ENCODE data around the gene NIN.

GRCh38 chr14:50719911-50720759, 110.8 kb downstream of the NIN start:
- TF ChIP-seq POLR2AphosphoS5 (IDR thresholded peaks at IDR 0.05) (no peak), POLR2A (IDR thresholded peaks at IDR 0.05) (no peak), CTCF (IDR thresholded peaks at IDR 0.05) (no peak)
